SKM-1 (cell line): ENCODE results near the gene CCDC34.
"Not testable (repeated sequence)": the region's sequence is repeated elsewhere in the genome, so short reads cannot be mapped to it uniquely, and the experiment has no call there.

Source experiments
- DNase-seq: peaks from one replicate; lab custom pipeline; 2025; ENCODE audit not compliant: unreplicated experiment; lab: John Stamatoyannopoulos, UW

Gene CCDC34

GRCh38 chr11:27327064-27327463, 36.0 kb downstream of the CCDC34 start:
- not testable (repeated sequence) for DNase-seq

DNA sequence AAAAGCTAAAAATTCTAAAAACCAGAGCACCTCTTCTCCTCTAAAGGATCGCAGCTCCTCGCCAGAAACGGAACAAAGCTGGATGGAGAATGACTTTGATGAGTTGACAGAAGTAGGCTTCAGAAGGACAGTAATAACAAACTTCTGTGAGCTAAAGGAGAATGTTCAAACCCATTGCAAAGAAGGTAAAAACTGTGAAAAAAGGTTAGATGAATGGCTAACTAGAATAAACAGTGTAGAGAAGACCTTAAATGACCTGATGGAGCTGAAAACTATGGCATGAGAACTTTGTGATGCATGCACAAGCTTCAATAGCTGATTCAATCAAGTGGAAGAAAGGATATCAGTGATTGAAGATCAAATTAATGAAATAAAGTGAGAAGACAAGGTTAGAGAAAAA, 40.8 kb downstream of the CCDC34 start:
- DNase-seq = not testable (repeated sequence)

- DNase-seq = not testable (repeated sequence)
Observed at GRCh38 chr11:27321340-27321739, 41.7 kb downstream of the CCDC34 start.

DNA sequence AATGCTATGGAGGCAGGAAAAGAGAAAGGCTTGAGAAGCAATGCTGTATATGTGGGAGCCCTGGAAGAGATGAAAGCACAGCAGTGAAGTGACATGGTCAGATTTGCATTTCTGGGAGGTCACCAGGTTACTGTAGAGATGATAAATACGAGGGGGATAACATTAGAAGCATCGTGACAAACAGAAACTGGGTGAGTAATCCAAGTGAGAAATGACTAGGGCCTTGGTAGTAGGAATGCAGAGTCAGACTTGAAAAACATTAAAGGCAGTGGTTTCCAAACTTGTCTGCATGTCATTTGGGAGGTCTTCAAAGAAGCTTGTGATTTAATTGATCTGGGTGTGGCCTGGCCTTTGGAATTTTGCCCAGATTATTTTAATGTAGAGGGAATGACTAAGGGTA, 43.9 kb downstream of the CCDC34 start:
- no peak for DNase-seq

- no peak for DNase-seq
Observed at GRCh38 chr11:27317751-27318150, 45.3 kb downstream of the CCDC34 start.

GRCh38 chr11:27315836-27316235, 47.2 kb downstream of the CCDC34 start:
- DNase-seq = no peak

- no peak for DNase-seq
Observed at GRCh38 chr11:27313157-27313821, 49.7 kb downstream of the CCDC34 start.

GRCh38 chr11:27312110-27312509, 50.9 kb downstream of the CCDC34 start:
- DNase-seq = no peak

DNA sequence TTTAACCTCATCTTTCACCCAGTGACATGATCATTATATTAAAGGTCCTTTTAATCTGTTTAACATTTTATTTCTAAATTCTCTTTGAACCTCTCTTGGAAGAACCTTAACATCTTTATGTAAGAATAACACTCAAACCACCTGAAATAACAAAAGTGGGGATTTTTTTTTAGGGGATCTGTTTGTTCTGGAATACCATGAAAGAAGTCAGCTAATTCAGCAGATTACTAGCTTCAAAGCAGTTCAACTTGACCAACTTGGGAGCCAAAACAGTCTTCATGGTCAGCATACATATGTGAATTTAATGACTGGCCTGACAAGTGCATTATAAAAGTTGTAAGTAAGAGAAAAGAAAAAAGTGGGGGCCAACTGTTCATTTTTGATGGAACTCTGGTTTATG, 52.3 kb downstream of the CCDC34 start:
- no peak for DNase-seq

DNA sequence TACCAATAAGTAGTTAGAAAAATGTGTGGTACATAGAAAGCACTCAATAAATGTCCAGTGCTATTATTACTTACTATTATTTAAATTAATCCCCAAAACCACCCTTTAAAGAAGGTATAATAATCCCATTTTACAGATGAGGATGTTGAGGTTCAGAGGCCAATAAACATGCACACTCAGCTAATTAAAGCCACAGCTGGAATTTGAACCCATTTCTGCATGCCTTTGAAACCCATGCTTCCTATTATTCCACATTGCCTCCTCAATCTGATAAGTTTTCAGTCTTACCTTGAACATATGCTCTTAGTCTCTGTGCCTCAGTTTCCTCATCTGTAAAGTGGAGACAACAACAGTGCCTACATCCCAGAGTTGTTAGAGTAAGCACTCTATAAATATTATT, 52.8 kb downstream of the CCDC34 start:
- DNase-seq = no peak

GRCh38 chr11:27309046-27309445, 54.0 kb downstream of the CCDC34 start:
- no peak for DNase-seq

DNA sequence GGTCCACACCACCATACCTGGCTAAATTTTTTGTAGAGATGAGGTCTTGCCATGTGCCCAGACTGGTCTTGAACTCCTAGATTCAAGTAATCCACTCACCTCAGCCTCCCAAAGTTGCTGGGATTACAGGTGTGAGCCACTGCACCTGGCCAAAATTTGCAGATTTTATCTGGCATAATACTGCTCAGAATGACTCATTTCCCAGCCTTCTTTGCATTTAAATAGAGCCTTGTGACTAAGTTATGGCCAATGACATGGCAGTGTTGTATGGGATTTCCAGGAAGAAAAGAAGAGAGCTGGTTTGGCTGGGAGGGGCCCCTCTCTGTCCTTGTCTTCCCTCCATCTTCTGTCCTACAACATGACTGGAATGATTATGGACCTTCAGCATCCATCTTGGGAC, 55.8 kb downstream of the CCDC34 start:
- DNase-seq = no peak

DNA sequence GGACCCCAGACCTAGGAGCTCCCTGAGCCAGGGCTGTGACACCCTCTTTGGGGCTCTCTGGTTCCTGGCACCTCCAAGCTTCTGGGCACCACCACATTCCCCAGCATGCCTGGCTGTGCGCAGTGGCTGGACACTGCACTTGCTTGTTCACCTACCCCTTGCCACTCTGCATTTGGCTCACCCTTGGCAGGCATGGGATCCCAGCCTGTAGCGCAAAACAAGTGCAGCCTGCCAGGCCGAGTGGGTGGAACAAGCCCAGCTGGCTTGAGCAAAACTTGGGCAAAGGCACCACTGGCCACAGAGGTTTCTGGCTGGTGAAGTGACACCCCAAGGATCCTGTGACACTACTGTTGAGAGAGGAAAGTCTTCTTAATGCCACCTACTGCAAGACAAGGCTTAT, 57.3 kb downstream of the CCDC34 start:
- no peak for DNase-seq

GRCh38 chr11:27304514-27304913, 58.5 kb downstream of the CCDC34 start:
- DNase-seq = no peak

- no peak for DNase-seq
Observed at GRCh38 chr11:27303903-27304302, 59.1 kb downstream of the CCDC34 start.

GRCh38 chr11:27300974-27301373, 62.0 kb downstream of the CCDC34 start:
- DNase-seq = no peak

GRCh38 chr11:27297616-27298015, 65.4 kb downstream of the CCDC34 start:
- no peak for DNase-seq

DNA sequence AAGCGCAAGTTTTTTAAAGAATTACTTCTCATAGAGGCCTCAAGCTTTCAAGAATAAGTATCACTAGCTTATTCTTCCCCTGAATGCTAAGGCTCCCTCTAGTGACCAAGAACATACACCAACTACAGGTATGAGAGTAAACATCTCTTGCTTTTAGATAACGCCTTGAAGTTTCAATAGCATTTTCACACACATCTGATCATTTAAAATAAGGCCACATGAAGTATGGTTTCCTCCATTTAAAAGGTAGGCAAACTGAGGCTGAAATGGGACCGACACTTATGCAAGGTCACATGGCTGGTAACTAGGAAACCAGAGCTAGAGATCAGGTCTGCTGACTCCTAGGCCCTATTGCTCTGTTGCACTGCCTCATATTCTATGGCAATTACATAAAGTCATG, 66.5 kb downstream of the CCDC34 start:
- DNase-seq = peak; percentile 24

DNA sequence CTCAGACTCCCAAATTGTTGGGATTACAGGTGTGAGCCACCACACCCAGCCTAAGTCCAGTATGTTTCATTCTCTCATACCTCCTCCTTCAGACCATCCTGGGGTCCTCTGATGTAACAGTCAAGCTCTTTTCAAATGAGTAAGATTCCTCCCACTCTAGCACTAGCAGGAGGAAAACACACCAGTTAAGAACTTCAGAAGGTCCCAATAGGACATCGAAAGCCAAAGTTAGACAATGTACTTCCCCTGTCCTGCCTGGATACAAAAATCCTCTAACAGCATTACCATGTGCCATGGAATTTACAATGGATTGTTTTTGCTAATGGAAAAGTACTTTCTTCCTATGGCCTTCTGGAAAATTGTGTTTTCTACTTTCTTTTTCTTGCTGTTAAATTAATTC, 67.1 kb downstream of the CCDC34 start:
- no peak for DNase-seq

DNA sequence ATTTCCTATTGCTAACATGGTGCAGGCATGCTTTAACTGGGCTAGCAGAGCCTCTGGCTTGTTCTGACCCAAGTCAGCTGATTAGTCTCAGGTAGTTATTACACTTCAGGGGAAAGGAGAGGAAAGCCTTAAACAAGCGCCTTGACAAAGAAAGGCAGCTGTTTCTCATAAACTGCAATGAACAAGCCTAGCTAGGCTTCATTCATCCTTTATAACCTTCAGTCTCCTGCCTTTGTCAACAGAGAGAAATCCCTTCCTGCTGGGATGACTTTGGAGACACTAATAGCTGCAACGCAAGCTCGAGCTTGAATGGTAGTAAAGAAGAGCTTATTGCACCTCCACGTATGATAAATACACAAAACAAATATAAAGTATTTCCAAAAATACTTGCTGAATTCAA, 68.4 kb downstream of the CCDC34 start:
- no peak for DNase-seq

GRCh38 chr11:27293515-27294417, 69.2 kb downstream of the CCDC34 start:
- no peak for DNase-seq

DNA sequence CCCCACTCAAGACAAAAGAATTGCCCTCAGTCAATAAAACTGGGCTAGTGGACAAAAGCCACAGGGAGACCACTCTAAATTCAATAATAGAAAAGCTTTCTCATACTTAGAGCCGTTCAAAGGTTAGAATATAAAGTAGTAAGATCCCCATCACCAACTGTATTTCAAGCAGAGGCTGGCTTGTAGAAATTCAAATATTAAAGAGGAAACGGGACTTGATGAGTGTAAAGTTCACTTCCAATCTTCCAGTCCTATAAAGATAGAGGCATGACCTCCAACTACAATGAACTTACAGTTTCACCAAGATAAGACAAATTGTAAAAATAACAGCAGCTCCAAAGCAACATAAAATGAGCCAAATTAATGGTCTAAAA, 70.4 kb downstream of the CCDC34 start:
- DNase-seq = no peak
